NCI-H2171 (cell line): ENCODE results near the gene ANK2.

Experiments
- DNase-seq: peaks from one replicate; lab custom pipeline; 2025; lab: John Stamatoyannopoulos, UW

Gene ANK2

DNA sequence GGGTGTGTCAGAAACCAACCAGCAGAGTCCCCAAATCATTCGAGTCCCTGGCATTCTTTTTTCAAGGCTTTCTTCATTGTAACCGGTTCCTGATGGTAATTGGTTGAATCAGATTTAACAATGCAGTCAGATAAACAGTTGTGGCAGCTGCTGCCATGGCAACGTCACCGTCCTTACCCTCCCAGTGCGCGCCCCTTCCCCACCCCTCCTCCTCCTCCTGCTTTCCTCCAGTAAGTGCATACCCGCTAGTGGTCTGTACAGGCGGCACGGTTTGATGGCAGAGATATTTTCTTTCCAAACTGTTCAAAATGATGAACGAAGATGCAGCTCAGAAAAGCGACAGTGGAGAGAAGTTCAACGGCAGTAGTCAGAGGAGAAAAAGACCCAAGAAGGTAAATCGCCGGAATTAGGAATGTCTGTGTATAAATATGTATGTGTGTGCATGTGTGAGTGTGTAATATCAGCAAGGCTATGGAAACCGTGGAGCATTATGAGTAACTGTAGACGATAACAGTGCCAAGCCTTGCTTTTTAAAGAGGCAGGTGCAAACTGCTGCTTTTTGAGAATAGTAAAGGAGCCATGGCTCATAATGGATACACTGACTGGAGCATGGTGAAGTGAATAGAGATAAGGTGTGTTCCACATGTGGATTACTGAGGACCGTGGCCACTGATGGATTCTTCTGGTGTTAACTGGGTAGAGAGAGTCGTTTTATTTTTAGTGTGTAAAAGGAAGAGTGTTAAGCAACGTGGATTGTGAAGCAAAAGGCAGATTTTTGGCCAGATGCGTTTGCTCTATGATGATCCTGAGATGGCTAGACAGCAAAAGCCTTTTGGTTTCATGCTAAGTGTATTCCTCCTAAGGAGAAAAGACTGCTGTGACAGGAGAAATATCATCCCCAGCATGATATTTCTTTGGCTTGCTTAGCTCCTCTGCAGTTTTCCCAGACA is at the start of gene ANK2:
ANK2 (plus strand) TSS at position 233 of the 950 bp plus-strand sequence; CDS start at position 309, 76 bp downstream.
- peak; percentile 44 for DNase-seq

DNA sequence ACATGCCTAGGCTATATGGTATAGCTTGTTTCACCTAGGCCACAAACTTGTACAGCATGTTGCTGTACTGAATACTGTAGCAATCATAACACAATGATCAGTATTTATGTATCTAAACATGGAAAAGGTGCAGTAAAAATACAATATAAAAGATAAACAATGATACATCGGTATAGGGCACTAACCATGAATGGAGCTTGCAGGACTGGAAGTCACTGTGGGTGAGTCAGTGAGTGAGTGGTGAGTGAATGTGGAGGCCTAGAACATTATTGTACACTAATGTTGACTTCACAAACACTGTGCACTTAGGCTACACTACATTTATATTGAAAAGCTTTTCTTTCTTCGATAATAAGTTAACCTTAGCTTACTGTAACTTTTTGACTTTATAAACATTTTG is 45.6 kb upstream of the ANK2 start:
- DNase-seq = no peak

DNA sequence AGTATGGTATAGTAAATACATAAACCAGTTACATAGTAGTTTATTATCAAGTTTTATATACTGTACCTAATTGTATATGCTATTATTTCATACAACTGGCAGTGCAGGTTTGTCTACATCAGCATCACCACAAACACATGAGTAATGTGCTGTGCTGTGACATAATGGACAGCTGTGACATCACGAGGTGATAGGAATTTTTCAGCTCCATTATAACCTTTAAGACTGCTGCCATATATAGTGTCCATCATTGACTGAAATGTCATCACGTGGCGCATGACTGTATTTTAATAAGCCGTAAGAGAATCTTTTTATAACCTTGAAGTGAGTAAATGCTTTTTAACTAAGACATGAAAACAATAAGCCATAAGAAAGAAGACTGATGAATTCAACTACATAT is 44.8 kb upstream of the ANK2 start:
- DNase-seq = no peak

DNA sequence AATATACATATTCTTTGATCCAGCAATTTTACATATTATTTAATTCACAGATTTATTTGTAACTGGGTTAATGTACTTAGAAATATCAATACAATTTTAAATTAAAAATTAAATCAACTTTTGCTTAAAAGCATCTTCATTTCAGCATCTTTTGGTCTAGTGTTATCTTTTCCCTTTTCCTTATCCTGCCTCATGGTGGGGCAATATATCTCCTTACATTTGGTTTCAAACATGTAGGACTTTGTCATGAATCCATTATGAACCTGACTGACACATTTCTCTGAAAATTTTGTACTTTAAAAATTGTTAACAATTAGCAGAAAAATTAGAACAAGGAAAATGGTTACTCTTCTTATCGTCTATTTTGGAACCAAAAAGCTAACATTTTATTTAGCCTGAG is 42.8 kb upstream of the ANK2 start:
- no peak for DNase-seq

DNA sequence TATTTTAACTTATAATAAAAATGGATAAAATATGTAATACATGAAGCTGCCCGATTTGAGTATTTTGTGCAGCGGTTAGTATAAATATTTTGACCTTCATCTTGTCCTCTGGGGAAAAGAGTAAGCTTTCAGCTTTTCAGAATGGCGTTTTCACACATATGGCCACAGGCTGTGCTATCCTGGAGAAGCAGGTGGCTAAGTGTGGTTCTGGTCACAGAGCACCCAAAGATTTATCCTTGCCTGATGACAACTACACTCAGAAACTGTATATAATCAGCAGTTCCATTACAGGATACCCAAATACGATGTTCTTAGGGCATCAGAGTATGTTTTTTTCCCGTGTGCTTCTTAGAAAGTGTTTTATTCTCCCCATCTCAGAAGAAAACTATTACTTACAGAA is 42.3 kb upstream of the ANK2 start:
- DNase-seq = no peak

DNA sequence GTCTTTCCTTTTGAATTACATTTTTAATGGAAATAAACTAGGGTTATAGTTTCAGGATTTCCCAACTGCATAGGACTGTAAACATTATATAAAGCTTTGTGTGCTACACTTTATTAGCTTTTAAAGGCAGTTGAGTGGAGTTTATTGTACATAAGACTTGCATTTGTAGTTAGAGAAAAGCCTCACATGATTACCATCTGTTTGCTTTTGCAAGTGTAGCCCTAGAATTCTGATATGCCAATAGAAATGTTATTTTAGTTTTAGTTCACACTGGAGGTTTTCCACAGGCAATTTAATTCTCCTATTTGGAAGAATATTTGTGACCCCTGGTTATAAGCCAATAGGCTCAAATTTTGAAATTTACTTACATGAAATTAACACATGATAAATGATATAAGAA is 41.3 kb upstream of the ANK2 start:
- no peak for DNase-seq

DNA sequence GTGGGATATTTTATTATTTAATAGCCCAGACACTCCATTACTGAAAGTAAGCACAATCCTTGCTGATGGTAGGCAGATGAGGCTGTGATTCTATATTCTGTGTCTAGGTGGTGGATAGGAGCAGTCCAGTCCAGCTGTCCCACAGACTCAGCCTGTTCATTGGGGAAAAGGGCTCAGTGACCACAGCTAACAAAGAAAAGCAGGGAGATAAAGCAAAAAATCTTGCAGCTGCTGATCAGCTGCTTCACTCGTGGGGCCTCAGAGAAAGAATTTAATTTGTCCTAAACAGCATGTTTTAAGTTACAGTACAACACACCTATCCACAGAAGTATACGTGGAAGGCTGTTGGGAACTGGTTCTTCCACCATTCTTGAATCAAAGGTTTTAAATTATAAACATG is 40.7 kb upstream of the ANK2 start:
- no peak for DNase-seq

DNA sequence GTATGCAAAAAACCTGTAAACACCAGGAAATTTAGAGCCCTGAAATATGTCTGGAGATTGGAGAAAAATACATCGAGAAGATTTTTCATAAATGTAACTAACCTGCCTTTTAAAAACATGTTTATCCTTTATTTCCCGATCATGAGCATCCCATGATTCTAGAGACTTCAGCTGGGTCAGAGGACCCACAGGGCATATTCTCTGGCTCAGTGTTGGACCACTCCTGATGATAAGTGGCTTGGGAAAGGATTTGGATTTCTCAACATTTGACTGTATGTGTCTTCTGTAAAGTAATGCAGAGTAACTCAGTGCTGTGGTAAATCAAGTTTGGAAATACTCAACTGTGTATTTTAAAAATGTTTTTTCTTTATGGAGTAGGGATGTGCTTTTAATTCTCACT is 40.0 kb upstream of the ANK2 start:
- DNase-seq = no peak

DNA sequence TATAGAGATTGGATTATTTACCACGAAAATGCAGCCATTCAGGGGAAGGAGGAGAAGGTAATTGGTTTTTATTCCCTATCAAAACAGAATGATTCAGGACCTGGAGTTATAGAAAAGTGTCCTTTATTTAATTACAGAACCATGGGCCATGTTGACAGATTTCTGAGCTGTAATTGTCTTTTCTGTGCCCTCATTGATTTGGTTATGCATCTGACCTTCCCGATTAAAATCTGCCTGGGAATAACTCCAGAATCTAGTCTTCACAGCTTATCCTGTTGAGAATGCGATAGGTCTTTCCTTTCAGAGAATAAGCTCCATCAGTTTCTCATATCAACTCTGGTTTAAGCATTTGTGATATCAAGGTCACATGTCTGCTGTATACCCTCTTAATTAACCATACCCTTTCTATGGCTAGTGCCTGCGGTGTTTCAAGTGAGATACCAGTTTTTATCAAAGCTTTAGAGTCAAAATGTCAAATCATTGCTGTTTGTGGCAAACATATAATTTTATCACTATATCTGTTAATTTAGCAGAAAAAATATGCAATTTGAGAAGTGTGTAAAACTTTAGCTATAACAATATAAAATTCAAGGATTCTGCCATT is 37.2 kb upstream of the ANK2 start:
- no peak for DNase-seq

DNA sequence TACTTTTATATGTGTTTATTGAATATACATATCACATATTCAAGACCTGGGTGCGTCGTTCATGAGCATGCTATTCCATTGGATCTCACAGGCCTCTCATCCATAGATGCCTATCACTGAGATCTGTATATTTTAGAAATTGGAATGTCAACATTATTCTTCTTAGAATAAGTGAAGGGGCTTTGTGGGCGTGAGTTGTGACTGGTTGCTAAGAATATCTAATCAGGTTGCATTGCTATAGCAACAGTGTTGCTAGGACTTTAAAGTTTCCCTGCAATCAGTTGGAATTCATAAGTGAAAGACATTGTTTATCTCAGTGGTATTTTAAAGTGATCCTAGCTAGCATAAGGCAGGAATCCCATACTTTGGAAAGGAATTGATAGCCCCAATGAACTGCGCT is 36.7 kb upstream of the ANK2 start:
- DNase-seq = no peak

DNA sequence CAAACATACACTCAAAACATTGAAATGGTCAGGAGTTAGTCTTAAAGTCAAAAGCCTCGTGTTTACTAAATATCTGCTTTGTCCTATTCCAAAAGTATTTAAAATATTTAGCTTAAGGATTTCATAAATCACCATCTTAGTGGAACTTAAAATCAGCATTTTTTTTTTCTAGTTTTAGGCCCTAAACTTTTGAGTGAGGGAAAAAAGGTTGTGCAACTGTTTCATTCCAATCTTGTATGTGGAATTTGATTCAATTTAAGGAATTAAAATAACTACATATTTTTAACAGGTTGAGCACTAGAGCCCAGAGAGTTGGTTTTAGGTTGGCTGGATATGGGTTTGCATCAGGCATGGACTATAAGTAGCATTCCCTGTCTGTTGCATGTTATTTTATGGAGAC is 35.7 kb upstream of the ANK2 start:
- no peak for DNase-seq

DNA sequence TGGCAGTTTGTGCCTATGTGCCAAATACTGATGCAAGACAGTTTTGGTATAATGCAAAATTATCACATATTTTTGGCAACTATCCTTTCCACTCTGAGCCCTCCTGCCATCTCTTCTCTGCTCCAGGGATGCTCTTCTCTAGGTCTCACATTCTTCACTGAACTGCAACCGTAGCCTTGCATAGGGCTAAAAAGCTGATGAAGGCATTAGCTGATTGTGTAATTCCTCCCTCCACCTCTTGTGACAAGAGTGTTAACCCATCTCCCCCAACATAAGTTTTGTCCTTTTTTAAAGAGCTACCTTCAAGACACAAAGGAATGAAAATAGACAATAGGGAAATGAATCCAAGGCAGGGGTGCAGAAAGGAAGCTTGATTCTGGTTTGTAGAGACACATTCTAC is 33.1 kb upstream of the ANK2 start:
- no peak for DNase-seq

DNA sequence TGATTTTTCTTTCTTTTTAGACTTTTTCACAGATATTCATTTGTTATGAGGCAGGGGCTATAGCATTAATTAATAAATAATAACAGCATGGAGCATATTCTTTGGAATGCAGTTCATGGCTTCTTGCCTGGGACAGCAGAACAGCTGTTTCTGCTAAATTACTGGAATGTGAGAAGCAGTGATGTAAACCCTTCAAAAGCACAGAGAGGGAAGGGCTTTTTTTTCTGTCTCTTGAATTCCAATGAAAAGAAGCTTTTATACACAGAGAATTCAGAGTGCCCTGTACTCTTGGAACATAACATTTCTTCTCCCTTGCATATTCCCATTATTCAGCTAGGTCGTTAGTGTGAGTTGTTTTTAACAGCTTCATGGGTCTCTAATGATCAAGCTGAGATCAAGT is 28.5 kb upstream of the ANK2 start:
- no peak for DNase-seq

DNA sequence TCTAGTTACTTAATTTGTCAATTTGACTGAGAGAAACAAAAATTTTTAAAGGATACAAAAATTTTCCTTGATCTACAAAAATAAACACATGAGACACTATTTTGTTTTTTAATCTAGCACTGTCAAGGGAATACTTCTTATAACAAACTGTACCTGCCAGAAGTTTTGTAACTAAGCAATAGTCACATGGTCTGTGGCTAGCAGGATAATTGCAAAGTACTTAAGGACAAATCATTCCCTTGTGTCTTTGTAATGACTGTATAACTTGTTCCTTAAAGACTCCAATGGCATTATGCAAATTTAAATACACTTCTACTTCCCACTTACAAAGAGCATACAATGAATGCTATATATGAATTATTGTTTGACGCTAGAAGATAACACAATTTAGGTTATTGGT is 25.1 kb upstream of the ANK2 start:
- no peak for DNase-seq

DNA sequence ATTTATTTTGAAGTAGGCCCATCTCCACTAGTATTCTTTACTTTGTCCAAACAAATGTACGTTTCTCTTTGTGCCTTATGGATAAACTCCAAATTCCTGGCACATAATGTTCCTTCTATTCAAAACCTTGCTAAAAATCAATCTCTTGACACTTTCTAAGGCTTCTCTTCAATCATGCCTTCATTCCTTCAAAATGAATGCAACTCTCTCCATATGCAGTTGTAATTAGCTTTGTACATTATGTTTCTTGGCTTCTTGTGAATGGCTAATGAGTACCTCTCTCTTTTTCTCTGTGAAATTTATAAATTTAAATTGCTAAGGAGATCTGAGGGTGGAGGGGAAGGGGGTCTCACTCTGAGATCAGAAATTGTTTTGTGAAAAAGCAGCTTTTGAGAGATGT is 24.0 kb upstream of the ANK2 start:
- DNase-seq = no peak

DNA sequence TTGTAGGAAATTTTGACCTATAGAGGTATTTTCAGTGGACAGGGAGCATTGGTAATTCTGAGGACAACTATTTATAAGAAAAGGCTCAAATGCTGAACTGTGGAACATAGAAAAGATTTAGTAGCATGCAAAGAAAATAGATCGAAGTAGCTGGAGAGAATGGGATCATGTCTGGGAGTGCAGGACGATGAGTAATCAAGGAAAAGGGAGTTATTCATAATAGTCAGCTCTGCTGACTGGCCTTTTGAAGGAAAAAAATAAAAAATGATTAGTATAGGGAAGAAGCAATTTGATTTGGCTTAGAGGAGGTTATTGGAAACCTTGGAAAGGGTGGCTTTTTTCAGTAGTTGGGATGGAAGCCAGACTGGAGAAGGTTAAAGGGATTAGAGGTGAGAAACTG is 22.9 kb upstream of the ANK2 start:
- DNase-seq = no peak

DNA sequence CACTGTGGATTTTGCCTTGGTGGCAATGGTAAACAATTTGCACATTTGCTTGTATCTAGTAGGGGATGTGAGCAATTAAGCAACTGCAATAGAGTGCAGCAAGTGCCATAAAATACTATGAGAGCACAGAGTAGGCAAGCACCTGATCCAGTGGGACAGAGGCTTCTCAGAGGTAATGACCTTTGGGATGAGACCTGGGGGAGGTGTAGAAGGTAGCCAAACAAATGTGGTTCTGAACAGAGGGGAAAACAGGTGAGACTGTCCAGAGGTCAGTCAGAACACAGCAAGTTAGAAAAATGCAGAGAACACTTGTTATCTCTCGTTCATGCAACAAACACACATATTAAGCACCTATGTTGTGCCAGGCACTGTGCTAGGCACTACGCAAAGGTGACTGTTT is 21.4 kb upstream of the ANK2 start:
- no peak for DNase-seq

DNA sequence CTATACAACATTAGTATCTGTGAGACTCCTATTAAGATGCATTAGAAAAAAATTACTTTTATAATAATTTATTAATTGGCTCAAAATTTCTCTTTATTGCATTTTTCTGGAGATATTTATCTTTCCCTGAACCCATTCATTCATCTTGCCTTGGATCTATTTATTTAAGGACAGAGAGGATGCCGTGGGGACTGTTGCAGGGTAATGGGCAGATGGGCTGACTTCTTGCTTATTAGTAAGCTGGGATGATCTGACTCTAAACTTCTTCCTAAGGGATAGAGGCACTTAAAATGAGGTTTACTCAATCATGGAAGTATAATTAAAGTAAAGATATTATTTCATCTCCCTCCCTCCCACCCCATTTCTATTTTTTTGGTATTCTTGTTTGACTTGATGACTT is 18.2 kb upstream of the ANK2 start:
- no peak for DNase-seq

DNA sequence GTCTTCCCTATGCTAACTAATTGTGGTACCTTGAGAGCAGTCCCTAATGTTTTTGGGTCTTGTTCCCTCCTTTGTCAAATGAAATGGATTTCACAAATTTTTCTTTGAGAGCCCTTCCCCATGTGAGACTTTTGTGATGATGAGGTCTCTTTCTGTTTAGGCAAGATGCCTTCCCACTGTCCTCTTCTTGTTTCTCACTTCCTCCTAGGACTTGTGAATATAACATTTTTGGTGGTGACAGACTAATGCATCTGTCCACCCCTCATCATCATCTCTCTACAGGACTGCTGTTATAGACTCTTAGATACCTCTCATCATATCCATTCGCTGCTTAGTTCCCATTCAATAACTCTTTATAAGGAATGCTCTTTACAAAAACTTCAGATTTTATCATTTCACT is 8.7 kb upstream of the ANK2 start:
- DNase-seq = no peak

DNA sequence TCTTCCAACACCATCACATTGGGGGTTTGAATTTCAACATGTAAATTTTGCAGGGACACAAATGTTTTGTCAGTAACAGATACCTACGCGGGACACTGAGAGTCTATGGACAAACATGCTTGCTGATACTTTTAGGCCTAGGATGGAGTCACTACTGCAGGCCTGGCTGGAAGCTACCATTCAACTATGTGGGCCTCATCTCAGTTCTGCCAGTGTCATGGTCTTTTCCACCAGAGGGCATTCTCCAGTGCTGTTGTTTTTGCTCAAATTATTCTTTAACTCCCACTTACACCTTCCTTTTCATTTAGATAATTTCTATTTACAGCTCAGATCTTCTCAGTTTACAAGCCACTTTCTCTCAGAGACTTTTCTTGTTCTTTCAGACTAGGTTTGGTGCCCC is 7.0 kb upstream of the ANK2 start:
- no peak for DNase-seq

DNA sequence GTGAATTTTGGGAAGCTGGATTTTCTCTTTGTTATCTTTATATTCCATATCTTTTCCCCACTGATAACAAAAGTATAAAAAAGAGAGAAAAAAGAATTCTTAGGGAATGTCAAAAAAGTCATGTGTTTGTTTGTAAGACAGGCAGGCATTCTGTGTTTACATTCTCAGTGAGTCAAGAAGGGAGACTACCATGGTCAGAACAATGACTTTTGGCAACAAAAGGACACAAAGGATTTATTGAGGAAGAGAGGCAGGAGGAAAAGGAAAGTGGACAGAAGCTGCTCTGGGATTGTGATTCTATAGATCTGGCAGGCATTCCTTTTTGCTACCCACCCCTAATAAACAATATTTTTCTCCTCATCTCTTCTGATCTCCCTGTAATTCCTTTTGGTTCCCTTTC is 5.9 kb upstream of the ANK2 start:
- no peak for DNase-seq

DNA sequence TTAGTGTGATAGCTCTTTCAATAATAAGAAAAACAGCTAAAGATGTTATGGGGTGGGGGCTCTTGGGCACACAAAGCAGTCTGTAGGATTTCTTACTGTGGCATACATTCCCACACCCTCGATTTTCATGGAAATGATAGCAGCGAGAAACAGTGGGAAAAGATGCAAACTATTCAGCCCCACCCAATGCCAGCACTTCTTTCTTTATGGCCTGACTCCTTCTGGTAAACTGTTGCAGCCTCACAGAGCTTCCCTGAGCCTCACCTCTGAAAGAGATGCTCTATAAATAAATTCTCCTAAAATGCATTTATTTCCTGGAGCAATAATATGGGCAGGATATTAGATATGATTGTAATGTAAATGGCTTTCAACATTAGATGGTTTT is 910 bp downstream of the ANK2 start:
- no peak for DNase-seq

DNA sequence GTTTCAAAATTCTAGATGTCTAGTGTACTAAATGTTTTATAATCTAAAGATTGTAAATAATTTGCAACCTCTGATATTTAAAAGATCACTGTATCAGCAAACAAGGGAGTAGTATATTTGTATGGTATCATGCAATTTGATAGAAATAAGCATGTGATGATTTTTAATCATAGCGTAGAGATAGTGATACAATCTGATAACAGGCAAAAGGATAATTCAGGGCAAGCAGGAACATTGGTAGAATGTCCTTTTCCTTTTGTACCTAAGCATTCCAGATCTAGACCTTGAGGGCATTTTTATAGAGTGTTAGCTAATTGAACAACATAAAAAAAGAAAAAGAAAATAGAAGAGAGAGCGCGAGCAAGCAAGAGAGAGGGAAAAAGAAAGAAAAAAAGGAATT is 1.4 kb downstream of the ANK2 start:
- no peak for DNase-seq

DNA sequence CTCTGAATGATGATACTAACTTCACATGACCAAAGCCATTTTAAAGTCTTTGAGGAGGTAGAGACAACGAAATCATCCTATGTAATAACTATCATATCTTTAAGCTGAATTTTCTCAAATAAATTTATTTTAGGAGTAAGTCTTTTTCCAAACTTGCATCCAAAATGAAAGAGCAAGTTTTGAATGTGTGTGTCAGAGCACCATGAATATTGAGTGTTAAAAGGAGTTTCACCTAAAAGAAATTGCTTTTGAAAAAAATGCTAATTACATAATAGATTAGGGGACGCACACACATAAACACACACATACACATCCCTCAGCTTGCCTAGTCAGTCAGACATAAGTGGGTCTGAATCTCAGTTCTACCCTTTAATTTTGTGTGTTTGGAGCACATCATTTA is 1.9 kb downstream of the ANK2 start:
- no peak for DNase-seq
